ENCODE data around the gene OSTM1.
A peak's percentile ranks its signal among the peaks of the same experiment; 100 is the strongest.

Gene OSTM1, protein sequence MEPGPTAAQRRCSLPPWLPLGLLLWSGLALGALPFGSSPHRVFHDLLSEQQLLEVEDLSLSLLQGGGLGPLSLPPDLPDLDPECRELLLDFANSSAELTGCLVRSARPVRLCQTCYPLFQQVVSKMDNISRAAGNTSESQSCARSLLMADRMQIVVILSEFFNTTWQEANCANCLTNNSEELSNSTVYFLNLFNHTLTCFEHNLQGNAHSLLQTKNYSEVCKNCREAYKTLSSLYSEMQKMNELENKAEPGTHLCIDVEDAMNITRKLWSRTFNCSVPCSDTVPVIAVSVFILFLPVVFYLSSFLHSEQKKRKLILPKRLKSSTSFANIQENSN

DNA sequence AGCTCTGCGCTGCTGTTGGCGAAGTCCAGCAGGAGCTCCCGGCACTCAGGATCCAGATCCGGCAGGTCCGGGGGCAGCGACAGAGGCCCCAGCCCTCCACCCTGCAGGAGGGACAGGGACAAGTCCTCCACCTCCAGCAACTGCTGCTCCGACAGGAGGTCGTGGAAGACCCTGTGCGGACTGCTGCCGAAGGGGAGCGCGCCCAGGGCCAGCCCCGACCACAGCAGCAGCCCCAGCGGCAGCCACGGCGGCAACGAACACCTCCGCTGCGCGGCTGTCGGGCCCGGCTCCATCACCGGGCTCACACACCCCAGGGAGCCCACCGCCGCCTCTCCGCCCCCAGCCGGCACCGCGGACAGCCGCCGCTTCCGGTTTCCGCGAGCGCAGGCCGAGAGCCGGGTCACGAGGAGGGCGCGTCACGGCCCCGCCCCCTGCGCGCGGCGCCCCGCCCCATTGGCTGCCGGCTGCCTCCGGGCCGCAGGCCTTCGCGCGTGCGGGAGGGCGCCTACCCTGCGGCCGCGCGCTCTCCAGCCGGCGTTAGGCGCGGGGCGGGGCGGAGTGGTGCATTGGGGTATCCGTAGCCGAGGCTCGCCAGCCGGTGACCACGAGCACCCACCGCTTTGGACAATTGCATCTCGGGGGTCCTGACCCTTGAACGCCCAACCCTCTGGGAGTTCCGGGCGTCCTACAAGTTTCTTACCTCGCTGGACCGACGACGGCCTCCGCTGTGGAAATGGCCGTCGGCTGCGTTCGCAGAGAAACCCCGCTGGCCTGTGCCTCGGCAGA is at the start of gene OSTM1:
OSTM1 (minus strand) TSS at position 383 of the 786 bp plus-strand sequence; CDS start at position 293, 90 bp downstream.
- DNase-seq (ENCODE audit: low read depth): peak; percentile 93

DNA sequence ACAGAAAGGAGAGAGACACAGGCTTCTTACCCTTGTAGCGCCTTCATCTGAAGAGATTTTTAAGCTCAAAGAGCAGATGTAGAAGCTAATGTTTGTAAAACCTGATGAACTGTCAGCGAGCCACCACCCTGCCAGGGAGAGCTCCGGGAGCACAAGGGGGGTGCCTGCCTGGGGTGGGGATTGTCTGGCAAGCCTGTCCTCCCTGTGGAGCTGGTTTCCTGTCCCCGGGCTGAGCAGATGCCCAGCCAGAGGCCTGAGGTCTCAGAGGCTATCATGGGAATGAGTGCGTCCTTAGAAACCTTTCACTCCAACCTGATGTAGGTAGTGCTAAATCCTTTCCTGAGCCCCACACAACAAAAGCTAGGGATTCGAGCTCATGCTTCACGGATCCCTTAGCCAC is 49.4 kb upstream of the OSTM1 start:
- DNase-seq (ENCODE audit: low read depth): no peak

- DNase-seq (ENCODE audit: low read depth): no peak
Measured at GRCh38 chr6:108123481-108123929, 49.0 kb upstream of the OSTM1 start.

GRCh38 chr6:108121612-108122011 is 47.1 kb upstream of the OSTM1 start:
- DNase-seq (ENCODE audit: low read depth): no peak

DNA sequence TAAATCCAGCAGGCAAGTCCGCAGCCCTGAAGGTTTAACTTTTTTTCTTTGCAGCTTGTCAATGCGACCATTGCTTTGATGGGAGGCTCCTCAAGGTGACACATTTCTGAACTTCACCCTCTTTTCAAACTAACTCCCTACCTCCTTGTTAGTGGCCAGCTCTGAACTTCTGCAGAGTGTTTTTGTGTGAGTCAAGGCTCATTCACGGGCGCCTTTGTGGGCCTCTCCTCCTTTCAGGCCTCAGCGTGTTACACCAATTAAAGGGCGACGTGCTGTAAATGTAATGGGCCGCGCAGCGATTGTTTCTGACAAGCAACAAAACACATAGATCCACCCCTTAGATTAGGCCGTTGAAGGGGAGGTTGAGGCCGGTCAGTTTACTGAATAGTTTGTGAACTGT is 45.8 kb upstream of the OSTM1 start:
- DNase-seq (ENCODE audit: low read depth): no peak

- no peak for DNase-seq (ENCODE audit: low read depth)
Measured at GRCh38 chr6:108119769-108120141, 45.2 kb upstream of the OSTM1 start.

GRCh38 chr6:108118810-108119768 is 44.5 kb upstream of the OSTM1 start:
- no peak for DNase-seq (ENCODE audit: low read depth)

GRCh38 chr6:108118359-108118724 is 43.8 kb upstream of the OSTM1 start:
- no peak for DNase-seq (ENCODE audit: low read depth)

DNA sequence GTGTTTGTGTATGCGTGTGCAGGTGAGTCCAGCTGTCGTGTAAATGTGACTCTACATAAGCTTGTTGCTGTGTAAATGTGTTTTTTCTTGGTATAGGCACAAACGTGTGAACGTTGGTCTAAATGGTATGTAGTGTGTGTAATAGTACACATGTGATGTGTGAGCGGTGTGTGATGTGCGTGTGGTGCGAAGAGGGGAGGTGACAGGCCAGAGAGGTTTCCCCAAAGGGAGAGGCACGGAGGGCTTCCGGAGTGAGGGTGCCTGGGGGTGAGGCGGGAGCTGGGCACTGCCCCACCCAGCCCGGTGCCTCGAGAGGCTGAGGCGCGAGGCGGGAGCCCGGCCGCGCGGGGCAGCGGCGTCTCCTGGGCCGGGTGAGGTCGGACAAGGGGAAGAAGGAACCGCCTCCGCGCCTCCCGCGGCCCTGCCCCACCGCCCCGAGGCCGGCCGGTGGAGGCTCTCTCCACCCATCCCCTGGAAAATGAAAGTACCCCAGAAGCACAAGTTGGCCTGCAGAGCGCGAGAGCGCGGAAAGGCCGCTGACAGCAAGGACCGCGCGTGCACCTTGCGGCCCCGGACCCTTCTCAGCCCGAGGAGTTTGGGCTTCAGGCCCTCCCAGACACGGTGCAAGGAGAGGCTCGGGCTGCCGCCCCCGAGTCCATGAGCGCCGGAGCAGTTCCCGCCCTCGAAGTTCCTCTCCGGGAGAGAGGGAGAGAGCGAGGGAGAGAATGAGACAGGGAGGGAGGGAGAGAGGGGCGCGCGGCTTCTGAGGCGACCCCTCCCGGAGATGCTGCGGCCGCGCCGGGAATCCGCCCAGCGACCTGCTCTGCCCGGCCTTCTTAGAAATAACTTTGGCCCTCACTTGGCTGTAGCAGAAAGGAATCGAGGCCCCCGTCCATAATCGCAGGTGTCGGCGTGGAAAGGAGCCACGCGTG is 43.2 kb upstream of the OSTM1 start:
- DNase-seq (ENCODE audit: low read depth): no peak

- no peak for DNase-seq (ENCODE audit: low read depth)
Measured at GRCh38 chr6:108116546-108117426, 42.2 kb upstream of the OSTM1 start.

DNA sequence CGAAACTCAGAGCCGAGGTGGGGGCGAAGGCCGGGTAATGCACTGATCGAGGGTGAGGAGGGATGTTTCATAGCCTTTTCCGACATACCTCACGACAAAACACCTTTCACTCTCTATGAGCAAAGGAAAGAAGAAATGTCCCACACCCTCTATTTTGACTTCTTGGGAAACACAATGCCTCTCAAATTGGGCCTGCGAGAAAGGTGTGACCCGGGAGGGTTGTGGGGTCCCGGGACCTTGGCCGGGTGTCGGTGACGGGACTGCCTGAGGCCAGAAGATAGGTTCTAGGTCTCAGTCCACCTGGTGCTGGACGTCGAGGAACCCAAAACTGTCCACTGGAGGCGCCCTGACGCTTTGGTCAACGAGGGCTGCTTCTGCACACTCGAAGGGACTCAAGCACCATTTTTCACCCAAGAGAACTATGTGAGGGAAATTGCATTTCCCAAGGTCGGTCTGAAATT is 41.1 kb upstream of the OSTM1 start:
- DNase-seq (ENCODE audit: low read depth): no peak

DNA sequence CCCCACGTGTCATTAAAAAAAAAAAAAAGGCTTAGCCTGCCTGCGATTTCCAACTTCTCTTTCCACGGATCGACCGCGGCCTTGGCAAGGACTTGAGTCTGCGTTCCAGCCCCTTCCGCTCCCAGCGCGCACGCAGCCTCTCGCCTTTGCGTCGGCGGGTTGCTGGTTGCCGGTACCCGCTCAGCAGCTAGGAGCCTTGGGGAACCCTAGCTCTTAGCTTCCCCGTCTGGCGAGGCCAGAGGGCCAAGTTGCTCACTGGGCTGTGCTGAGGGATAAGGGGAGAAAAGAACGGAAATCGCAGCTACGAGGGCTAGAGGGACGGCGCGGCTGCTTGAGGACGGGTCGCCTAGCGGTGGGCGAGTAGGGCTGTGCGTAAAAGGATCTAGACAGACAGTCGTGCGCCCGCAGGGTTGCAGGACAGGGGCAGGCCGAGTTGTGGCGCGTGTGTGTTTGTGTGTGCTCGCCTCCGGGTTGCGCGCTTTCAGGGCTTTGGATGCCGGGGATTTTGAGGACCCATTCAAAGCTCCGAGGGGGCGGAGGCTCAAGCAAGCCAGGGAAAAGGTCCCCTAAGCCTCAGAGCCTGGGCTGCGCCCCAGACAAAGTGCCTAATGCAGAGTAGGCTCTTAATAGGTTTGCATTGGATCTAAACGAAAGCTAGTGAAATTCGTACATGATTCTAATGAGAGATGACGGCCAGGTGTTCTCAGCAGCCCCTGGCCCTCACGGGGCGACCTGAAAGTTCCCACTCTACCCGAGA is 40.5 kb upstream of the OSTM1 start:
- no peak for DNase-seq (ENCODE audit: low read depth)

DNA sequence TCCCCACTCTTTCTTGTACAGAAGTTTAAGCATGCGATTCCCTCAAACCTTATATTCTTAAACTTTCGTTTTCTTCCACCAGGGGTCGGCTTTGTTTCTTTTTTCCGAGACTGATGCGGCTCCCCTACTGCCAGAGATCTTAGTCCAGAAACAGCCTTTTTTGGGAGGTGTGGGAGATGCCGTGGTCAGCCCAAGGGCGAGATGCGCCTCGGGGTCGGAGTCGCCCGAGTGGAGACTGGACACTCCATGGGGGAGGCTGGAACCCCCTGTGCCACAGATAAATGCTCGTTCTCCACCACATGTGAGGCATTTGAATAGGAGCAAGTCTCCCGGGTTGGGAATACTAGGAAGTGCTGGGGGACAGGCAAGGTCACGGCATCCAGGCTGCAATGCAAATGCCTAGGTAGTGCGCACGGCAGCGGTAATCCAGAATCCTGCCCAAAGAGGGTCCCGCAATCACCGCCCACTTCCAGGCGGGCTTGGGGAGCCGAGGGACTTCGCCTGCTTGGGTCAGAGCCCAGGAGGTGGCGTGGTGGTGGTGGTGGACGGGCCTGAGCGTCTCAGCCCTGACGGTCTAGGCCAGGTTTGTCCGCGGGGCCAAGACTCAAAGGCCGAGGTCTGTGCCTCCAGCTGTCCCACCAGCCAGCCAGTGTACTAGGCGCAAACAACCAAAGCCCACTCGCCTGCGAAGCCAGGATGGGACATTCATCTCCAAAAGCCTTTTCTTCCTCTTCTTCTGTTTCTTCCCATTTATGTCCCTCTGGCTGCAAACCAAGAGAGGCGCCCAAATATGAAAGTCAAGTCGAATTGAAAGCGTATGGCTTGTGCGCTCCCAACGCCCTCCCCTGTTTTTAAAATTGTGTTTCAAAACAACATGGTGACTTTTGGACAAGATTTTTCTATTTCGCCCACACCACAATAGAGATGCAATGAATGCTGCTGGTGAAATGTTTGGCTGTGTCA is 39.3 kb upstream of the OSTM1 start:
- no peak for DNase-seq (ENCODE audit: low read depth)

GRCh38 chr6:108108374-108108773 is 33.8 kb upstream of the OSTM1 start:
- no peak for DNase-seq (ENCODE audit: low read depth)

DNA sequence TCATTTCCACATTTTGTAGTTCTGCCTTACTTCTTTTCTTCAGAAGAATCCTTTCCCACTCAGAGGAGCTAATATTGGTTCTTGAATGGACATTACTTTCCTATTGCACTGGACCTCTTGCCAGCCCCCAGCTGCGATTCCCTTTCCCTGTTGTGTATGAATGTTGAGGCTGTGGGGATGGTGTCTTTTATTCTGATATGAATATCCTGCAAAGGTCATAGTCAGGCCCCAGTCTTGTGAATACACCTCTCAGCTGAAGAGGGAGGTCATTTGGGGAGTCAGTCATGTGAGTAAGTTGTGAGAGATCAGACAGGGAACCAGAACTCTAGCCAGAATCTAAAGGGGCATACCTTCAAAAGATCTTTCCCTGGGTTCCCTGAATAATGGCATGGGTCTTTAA is 32.6 kb upstream of the OSTM1 start:
- DNase-seq (ENCODE audit: low read depth): no peak

- DNase-seq (ENCODE audit: low read depth): no peak
Measured at GRCh38 chr6:108106694-108107093, 32.2 kb upstream of the OSTM1 start.

GRCh38 chr6:108106261-108106660 is 31.7 kb upstream of the OSTM1 start:
- DNase-seq (ENCODE audit: low read depth): no peak

DNA sequence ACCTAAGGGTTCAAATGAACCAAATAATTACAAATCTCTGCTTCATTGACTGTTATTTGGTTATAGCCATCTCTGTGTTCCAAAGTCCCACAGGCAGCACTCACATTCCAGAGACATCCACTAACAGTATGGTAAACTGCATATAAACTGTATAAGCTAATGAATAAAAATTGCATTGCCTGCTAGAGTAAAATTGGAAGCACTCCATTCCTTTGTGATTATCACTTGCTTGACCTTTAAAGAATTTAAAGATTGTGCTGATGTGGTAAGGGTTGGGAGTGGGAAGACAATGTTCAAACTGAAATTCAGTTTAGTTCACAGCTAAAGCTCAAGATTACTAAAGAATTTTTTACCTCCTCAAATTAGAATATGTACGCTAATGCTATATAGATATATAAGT is 31.0 kb upstream of the OSTM1 start:
- no peak for DNase-seq (ENCODE audit: low read depth)

Measured in activated T-helper 9 cell treated with anti-CD3 and anti-CD28 coated beads, Interleukin-2, amount 50 U/mL, for 16 hours (primary cell).